ENCODE data around the gene DCAF4.

The DCAF4 gene

GRCh38 chr14:72926292-72927028 is at the start of gene DCAF4:
Gene DCAF4, plus strand, starts transcription at chr14:72926464. Its CDS starts 11,515 bp downstream, at chr14:72937979.
- POLR2A ChIA-PET (ENCODE audit: low non-redundant PET): no interaction called here
- peak within 1 kb of the TSS; percentile 80 for H3K27ac ChIP-seq
- CTCF ChIA-PET: interaction anchor here (1.1 kb wide), 1 partner anchor 412 kb away, joined by 3 read pairs; no protein-coding TSS in a partner anchor
- TF ChIP-seq CTCF (conservative IDR thresholded peaks at IDR 0.05; ENCODE audit: low read depth): no peak
- peak; percentile 98 for DNase-seq (ENCODE audit: low spot score)

DNA sequence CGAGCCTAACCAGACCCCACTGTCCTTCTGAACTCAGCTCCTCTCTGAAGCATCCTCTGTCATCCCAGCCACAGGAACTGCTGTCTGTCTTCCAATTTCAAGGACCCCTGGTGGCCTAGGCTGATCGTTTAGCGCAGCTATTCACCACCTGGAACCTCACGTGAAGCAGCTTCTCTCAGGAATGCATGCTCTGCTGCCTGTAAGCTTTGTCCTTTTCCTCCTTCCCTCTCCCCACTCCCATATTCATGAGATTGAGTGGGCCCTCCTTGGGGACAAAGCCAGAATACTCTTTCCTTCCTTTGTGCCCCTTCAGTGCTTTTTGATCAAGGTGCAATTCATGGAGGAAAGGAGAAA is 49.6 kb upstream of the DCAF4 start:
- no peak for TF ChIP-seq CTCF (conservative IDR thresholded peaks at IDR 0.05; ENCODE audit: low read depth)
- H3K27ac ChIP-seq: no peak overlapping the region
- CTCF ChIA-PET: interaction anchor here (0.6 kb wide), 1 partner anchor 11 kb away, joined by 3 read pairs; no protein-coding TSS in a partner anchor
- POLR2A ChIA-PET (ENCODE audit: low non-redundant PET): no interaction called here
- no peak for DNase-seq (ENCODE audit: low spot score)

DNA sequence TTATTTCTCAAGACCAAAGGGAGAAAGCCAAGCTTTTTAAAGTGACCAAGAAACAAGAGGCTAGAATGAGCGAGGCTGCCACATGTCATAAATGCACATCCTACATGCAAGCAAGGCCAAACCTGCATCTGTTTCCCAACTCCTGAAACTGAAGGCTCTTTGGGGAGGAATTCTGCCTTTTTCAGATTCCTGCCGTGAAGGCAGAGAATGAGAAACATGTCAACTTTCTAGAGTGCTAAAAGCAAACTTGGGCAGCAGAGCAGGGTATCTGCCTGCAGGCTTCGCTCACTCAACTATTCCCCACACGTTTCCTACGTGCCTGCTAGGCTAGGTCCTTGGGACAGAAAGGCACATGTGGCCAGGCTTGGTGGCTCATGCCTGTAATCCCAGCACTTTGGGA is 47.5 kb upstream of the DCAF4 start:
- DNase-seq (ENCODE audit: low spot score): no peak
- CTCF ChIA-PET: interaction anchor here (0.7 kb wide), 1 partner anchor 89 kb away, joined by 3 read pairs; no protein-coding TSS in a partner anchor
- no peak overlapping the region for H3K27ac ChIP-seq
- POLR2A ChIA-PET (ENCODE audit: low non-redundant PET): no interaction called here
- no peak for TF ChIP-seq CTCF (conservative IDR thresholded peaks at IDR 0.05; ENCODE audit: low read depth)

- ChIA-PET POLR2A (ENCODE audit: low non-redundant PET) (no interaction called here), CTCF (no interaction called here)
- no peak for TF ChIP-seq CTCF (conservative IDR thresholded peaks at IDR 0.05; ENCODE audit: low read depth)
- DNase-seq (ENCODE audit: low spot score): no peak
- no peak overlapping the region for H3K27ac ChIP-seq
Measured at GRCh38 chr14:72879431-72879830, 46.8 kb upstream of the DCAF4 start.

DNA sequence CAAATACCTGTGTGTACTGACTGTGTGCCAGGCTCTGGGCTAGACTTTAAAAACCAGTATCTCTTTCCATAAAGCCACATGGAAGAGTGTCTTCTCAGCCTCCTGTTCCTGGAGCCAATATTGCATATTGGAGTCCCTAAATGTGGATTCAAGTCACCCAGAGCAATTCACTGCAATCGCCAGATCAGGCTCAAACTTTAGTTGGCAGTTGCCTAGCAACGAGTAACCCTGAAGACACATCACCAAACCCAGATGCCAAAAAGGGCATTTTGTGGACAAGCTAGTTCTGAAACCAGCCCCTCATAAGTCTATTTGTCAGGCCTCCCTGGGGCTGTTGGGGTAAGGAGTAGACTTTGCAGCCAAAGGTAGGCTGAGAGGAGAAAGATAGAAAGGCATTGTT is 46.1 kb upstream of the DCAF4 start:
- no peak for TF ChIP-seq CTCF (conservative IDR thresholded peaks at IDR 0.05; ENCODE audit: low read depth)
- POLR2A ChIA-PET (ENCODE audit: low non-redundant PET): no interaction called here
- no peak for DNase-seq (ENCODE audit: low spot score)
- H3K27ac ChIP-seq: no peak overlapping the region
- CTCF ChIA-PET: no interaction called here

DNA sequence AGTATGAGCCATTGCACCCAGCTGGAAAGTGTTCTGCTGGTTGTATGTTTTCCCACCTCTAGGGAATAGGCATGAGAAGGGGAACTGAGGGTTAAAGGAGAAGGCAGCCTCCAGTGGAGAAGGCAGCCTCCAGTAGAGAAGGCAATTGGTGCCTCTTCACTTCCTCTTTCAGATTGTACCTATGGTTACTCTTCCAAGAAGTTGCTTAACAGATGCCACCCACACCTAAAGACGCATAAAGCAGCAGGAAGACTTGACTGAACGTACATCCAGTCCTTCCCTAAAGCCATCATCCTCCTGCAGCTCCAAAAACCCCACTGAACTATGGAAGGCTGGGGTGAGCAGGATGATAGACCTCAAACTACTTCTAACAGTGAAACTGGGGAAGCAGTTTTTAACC is 45.4 kb upstream of the DCAF4 start:
- no peak overlapping the region for H3K27ac ChIP-seq
- TF ChIP-seq CTCF (conservative IDR thresholded peaks at IDR 0.05; ENCODE audit: low read depth): no peak
- CTCF ChIA-PET: interaction anchor here (1.3 kb wide), 1 partner anchor 13 kb away, joined by 3 read pairs; the partner anchor contains the start of gene DPF3
- no peak for DNase-seq (ENCODE audit: low spot score)
- POLR2A ChIA-PET (ENCODE audit: low non-redundant PET): no interaction called here
